ENCODE results near the gene SLC9C1.

DNA sequence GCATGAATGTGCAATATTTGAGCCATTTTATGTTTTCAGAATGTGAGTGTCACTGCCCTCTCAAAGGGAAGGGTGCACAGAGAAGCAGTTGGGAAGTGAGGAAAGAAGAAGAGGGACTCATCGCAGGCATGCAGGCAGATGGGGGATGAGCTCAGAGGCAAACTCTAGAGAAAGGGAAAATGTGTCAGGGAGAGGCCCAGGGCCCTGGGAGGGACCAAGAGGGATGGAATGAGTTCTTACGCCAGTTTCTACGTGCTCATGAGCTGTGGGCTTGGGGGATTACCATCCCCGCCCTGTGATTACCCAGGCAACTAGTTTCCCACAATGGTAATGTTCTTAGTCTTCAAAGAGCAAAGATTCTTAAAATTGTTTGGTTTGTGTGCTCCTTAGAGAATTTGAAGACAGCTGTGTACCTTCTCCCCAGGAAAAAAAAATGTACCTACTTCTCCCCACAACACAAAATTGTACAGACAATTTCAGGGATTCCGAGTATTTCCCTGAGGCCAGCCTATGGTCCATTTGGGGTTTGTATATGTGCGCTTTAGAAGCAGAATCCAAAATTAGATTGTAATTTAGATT, 178.8 kb downstream of the SLC9C1 start:
- TF ChIP-seq, protein P1, sequence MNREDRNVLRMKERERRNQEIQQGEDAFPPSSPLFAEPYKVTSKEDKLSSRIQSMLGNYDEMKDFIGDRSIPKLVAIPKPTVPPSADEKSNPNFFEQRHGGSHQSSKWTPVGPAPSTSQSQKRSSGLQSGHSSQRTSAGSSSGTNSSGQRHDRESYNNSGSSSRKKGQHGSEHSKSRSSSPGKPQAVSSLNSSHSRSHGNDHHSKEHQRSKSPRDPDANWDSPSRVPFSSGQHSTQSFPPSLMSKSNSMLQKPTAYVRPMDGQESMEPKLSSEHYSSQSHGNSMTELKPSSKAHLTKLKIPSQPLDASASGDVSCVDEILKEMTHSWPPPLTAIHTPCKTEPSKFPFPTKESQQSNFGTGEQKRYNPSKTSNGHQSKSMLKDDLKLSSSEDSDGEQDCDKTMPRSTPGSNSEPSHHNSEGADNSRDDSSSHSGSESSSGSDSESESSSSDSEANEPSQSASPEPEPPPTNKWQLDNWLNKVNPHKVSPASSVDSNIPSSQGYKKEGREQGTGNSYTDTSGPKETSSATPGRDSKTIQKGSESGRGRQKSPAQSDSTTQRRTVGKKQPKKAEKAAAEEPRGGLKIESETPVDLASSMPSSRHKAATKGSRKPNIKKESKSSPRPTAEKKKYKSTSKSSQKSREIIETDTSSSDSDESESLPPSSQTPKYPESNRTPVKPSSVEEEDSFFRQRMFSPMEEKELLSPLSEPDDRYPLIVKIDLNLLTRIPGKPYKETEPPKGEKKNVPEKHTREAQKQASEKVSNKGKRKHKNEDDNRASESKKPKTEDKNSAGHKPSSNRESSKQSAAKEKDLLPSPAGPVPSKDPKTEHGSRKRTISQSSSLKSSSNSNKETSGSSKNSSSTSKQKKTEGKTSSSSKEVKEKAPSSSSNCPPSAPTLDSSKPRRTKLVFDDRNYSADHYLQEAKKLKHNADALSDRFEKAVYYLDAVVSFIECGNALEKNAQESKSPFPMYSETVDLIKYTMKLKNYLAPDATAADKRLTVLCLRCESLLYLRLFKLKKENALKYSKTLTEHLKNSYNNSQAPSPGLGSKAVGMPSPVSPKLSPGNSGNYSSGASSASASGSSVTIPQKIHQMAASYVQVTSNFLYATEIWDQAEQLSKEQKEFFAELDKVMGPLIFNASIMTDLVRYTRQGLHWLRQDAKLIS (CRISPR knock-in tag; IDR thresholded peaks at IDR 0.05), result no peak
- TF ChIP-seq POLR2A (conservative IDR thresholded peaks at IDR 0.05), result no peak
- TF ChIP-seq CTCF (IDR thresholded peaks at IDR 0.05 in 2 of 3, conservative IDR thresholded peaks at IDR 0.05 in 1 of 3; ENCODE audit: insufficient read depth in 2 of 3, low read depth in 1 of 3, low read length in 3 of 3), result no peak
- TF ChIP-seq PTBP1 (IDR thresholded peaks at IDR 0.05; ENCODE audit: low read depth, low read length), result no peak
- TF ChIP-seq SP1 (CRISPR knock-in tag; IDR thresholded peaks at IDR 0.05), result no peak
- TF ChIP-seq FOXK2 (conservative IDR thresholded peaks at IDR 0.05 in 1 of 2, IDR thresholded peaks at IDR 0.05 in 1 of 2; ENCODE audit: low read depth in 2 of 2), result no peak
- TF ChIP-seq RCOR1 (IDR thresholded peaks at IDR 0.05; ENCODE audit: borderline replicate concordance in 1 of 2, low read depth in 2 of 2, low read length in 2 of 2), result no peak
- no peak for TF ChIP-seq ZNF174 (CRISPR knock-in tag; IDR thresholded peaks at IDR 0.05)
- TF ChIP-seq ZEB2 (IDR thresholded peaks at IDR 0.05), result no peak
- TF ChIP-seq SMC3 (conservative IDR thresholded peaks at IDR 0.05; ENCODE audit: insufficient read depth, low read depth, low read length), result no peak
- TF ChIP-seq, protein P2, sequence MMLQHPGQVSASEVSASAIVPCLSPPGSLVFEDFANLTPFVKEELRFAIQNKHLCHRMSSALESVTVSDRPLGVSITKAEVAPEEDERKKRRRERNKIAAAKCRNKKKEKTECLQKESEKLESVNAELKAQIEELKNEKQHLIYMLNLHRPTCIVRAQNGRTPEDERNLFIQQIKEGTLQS (IDR thresholded peaks at IDR 0.05), result no peak
- TF ChIP-seq, protein P2 (CRISPR knock-in tag; conservative IDR thresholded peaks at IDR 0.05), result no peak
- TF ChIP-seq ZNF239 (CRISPR knock-in tag; IDR thresholded peaks at IDR 0.05), result no peak
- TF ChIP-seq, protein P3, sequence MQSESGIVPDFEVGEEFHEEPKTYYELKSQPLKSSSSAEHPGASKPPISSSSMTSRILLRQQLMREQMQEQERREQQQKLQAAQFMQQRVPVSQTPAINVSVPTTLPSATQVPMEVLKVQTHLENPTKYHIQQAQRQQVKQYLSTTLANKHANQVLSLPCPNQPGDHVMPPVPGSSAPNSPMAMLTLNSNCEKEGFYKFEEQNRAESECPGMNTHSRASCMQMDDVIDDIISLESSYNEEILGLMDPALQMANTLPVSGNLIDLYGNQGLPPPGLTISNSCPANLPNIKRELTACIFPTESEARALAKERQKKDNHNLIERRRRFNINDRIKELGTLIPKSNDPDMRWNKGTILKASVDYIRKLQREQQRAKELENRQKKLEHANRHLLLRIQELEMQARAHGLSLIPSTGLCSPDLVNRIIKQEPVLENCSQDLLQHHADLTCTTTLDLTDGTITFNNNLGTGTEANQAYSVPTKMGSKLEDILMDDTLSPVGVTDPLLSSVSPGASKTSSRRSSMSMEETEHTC (IDR thresholded peaks at IDR 0.05), result no peak
